ENCODE data around the gene ACOX3.

Gene ACOX3

GRCh38 chr4:8320386-8320750 lies 120.2 kb downstream of the ACOX3 start (continued):
- TF ChIP-seq SCRT1 (tag by site-specific recombination; IDR thresholded peaks at IDR 0.05; ENCODE audit: borderline replicate concordance): no peak
- TF ChIP-seq, protein P1, sequence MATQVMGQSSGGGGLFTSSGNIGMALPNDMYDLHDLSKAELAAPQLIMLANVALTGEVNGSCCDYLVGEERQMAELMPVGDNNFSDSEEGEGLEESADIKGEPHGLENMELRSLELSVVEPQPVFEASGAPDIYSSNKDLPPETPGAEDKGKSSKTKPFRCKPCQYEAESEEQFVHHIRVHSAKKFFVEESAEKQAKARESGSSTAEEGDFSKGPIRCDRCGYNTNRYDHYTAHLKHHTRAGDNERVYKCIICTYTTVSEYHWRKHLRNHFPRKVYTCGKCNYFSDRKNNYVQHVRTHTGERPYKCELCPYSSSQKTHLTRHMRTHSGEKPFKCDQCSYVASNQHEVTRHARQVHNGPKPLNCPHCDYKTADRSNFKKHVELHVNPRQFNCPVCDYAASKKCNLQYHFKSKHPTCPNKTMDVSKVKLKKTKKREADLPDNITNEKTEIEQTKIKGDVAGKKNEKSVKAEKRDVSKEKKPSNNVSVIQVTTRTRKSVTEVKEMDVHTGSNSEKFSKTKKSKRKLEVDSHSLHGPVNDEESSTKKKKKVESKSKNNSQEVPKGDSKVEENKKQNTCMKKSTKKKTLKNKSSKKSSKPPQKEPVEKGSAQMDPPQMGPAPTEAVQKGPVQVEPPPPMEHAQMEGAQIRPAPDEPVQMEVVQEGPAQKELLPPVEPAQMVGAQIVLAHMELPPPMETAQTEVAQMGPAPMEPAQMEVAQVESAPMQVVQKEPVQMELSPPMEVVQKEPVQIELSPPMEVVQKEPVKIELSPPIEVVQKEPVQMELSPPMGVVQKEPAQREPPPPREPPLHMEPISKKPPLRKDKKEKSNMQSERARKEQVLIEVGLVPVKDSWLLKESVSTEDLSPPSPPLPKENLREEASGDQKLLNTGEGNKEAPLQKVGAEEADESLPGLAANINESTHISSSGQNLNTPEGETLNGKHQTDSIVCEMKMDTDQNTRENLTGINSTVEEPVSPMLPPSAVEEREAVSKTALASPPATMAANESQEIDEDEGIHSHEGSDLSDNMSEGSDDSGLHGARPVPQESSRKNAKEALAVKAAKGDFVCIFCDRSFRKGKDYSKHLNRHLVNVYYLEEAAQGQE (tag by site-specific recombination; IDR thresholded peaks at IDR 0.05): no peak
- no peak for TF ChIP-seq ZNF645 (tag by site-specific recombination; IDR thresholded peaks at IDR 0.05)
- no peak for TF ChIP-seq ZBTB1 (tag by site-specific recombination; IDR thresholded peaks at IDR 0.05)
- TF ChIP-seq ZNF223 (tag by site-specific recombination; IDR thresholded peaks at IDR 0.05): no peak
- TF ChIP-seq, protein P2, sequence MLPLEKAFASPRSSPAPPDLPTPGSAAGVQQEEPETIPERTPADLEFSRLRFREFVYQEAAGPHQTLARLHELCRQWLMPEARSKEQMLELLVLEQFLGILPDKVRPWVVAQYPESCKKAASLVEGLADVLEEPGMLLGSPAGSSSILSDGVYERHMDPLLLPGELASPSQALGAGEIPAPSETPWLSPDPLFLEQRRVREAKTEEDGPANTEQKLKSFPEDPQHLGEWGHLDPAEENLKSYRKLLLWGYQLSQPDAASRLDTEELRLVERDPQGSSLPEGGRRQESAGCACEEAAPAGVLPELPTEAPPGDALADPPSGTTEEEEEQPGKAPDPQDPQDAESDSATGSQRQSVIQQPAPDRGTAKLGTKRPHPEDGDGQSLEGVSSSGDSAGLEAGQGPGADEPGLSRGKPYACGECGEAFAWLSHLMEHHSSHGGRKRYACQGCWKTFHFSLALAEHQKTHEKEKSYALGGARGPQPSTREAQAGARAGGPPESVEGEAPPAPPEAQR (tag by site-specific recombination; IDR thresholded peaks at IDR 0.05): no peak
- TF ChIP-seq ZNF274 (IDR thresholded peaks at IDR 0.05; ENCODE audit: low read length): no peak
- TF ChIP-seq ZNF274 (tag by site-specific recombination; IDR thresholded peaks at IDR 0.05; ENCODE audit: borderline replicate concordance): no peak

GRCh38 chr4:8319731-8320385 lies 120.7 kb downstream of the ACOX3 start:
- Histone ChIP-seq H3K36me3 (ENCODE audit: control insufficient read depth in 2 of 2, insufficient read depth in 1 of 2, low read length in 2 of 2) (no peaks in the 10 kb centered on the region), H3K9me3 (ENCODE audit: control insufficient read depth, insufficient read depth, low read depth, low read length) (no peaks in the 10 kb centered on the region), H3K4me3 (ENCODE audit: low read depth, low read length) (no peak overlapping the region), H3K4me1 (ENCODE audit: control insufficient read depth, insufficient read depth, low read length) (no peaks in the 10 kb centered on the region; the same call in 1 of the 2 replicates), H3K27ac (ENCODE audit: extremely low read depth, low read depth, low read length) (no peak overlapping the region)
- ChIA-PET CTCF (interaction anchor here (0.7 to 0.8 kb wide), 3 partner anchors 15 to 78 kb away, joined by 3 read pairs; no protein-coding TSS in a partner anchor), POLR2A (no interaction called here)
- no peak for TF ChIP-seq ZBTB48 (tag by site-specific recombination; IDR thresholded peaks at IDR 0.05)
- TF ChIP-seq, protein P3, sequence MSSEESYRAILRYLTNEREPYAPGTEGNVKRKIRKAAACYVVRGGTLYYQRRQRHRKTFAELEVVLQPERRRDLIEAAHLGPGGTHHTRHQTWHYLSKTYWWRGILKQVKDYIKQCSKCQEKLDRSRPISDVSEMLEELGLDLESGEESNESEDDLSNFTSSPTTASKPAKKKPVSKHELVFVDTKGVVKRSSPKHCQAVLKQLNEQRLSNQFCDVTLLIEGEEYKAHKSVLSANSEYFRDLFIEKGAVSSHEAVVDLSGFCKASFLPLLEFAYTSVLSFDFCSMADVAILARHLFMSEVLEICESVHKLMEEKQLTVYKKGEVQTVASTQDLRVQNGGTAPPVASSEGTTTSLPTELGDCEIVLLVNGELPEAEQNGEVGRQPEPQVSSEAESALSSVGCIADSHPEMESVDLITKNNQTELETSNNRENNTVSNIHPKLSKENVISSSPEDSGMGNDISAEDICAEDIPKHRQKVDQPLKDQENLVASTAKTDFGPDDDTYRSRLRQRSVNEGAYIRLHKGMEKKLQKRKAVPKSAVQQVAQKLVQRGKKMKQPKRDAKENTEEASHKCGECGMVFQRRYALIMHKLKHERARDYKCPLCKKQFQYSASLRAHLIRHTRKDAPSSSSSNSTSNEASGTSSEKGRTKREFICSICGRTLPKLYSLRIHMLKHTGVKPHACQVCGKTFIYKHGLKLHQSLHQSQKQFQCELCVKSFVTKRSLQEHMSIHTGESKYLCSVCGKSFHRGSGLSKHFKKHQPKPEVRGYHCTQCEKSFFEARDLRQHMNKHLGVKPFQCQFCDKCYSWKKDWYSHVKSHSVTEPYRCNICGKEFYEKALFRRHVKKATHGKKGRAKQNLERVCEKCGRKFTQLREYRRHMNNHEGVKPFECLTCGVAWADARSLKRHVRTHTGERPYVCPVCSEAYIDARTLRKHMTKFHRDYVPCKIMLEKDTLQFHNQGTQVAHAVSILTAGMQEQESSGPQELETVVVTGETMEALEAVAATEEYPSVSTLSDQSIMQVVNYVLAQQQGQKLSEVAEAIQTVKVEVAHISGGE (tag by site-specific recombination; conservative IDR thresholded peaks at IDR 0.05; ENCODE audit: low read depth): no peak
- no peak for TF ChIP-seq ZNF776 (tag by site-specific recombination; IDR thresholded peaks at IDR 0.05; ENCODE audit: borderline replicate concordance)
- TF ChIP-seq KLF17 (tag by site-specific recombination; IDR thresholded peaks at IDR 0.05): no peak
- TF ChIP-seq EGR2 (tag by site-specific recombination; IDR thresholded peaks at IDR 0.05; ENCODE audit: low read depth): no peak
- no peak for TF ChIP-seq ZNF133 (tag by site-specific recombination; IDR thresholded peaks at IDR 0.05)
- TF ChIP-seq OVOL3 (tag by site-specific recombination; IDR thresholded peaks at IDR 0.05): no peak
- no peak for TF ChIP-seq KLF16 (tag by site-specific recombination; IDR thresholded peaks at IDR 0.05)
- TF ChIP-seq WT1 (tag by site-specific recombination; IDR thresholded peaks at IDR 0.05): no peak
- no peak for TF ChIP-seq ZNF645 (tag by site-specific recombination; IDR thresholded peaks at IDR 0.05)
- TF ChIP-seq, protein P4, sequence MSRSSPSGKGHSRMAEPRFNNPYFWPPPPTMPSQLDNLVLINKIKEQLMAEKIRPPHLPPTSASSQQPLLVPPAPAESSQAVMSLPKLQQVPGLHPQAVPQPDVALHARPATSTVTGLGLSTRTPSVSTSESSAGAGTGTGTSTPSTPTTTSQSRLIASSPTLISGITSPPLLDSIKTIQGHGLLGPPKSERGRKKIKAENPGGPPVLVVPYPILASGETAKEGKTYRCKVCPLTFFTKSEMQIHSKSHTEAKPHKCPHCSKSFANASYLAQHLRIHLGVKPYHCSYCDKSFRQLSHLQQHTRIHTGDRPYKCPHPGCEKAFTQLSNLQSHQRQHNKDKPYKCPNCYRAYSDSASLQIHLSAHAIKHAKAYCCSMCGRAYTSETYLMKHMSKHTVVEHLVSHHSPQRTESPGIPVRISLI (tag by site-specific recombination; IDR thresholded peaks at IDR 0.05): no peak
- no peak for TF ChIP-seq CTCF (tag by site-specific recombination; IDR thresholded peaks at IDR 0.05)
- TF ChIP-seq ZNF510 (tag by site-specific recombination; IDR thresholded peaks at IDR 0.05; ENCODE audit: insufficient replicate concordance): no peak
- TF ChIP-seq HOXA7 (CRISPR knock-in tag; IDR thresholded peaks at IDR 0.05; ENCODE audit: borderline replicate concordance): no peak
